GM23248 (cell line): ENCODE results near the gene MORN1. TPM values are rescaled to one million over a fixed set of nuclear protein-coding genes. Genes with fewer than 3 reads are reported as not detected.

Experiments
- DNase-seq: peaks from one replicate; pipeline ENCODE4 v3.0.0-alpha.2; 2015
- H2AFZ ChIP-seq: fragments of 200-600 bp; sonication (generic); 2 replicates; pipeline ENCODE4 v1.6.1; 2016; ENCODE audit warnings: antibody characterized with exemption
- H3F3A ChIP-seq: fragments of 200-600 bp; sonication (generic); 2 replicates; pipeline ENCODE4 v1.6.1; 2016; ENCODE audit warnings: mild to moderate bottlenecking, antibody characterized with exemption, mixed run types; ENCODE audit not compliant: insufficient read depth
- H3K27ac ChIP-seq: fragments of 200-600 bp; sonication (generic); 2 replicates; pipeline ENCODE4 v1.5.1; 2016; ENCODE audit warnings: mild to moderate bottlenecking
- H3K27me3 ChIP-seq: fragments of 200-600 bp; sonication (generic); replicated peaks from 2 replicates; pipeline ENCODE4 v1.6.1; 2016; ENCODE audit warnings: mild to moderate bottlenecking; ENCODE audit not compliant: insufficient read depth
- H3K36me3 ChIP-seq: fragments of 200-600 bp; sonication (generic); 2 replicates; pipeline ENCODE4 v1.6.1; 2016; ENCODE audit warnings: low read depth, mild to moderate bottlenecking
- H3K4me1 ChIP-seq: fragments of 200-600 bp; sonication (generic); 2 replicates; pipeline ENCODE4 v1.6.1; 2016; ENCODE audit warnings: mild to moderate bottlenecking; ENCODE audit not compliant: insufficient read depth
- H3K4me2 ChIP-seq: fragments of 200-600 bp; sonication (generic); one replicate; pipeline ENCODE4 v1.6.1; 2016; ENCODE audit warnings: mild to moderate bottlenecking; ENCODE audit not compliant: unreplicated experiment
- H3K4me3 ChIP-seq: fragments of 200-600 bp; sonication (generic); 2 replicates; pipeline ENCODE4 v1.5.1; 2016; ENCODE audit warnings: mild to moderate bottlenecking
- H3K79me2 ChIP-seq: fragments of 200-600 bp; sonication (generic); 2 replicates; pipeline ENCODE4 v1.6.1; 2016; ENCODE audit warnings: mild to moderate bottlenecking; ENCODE audit not compliant: insufficient read depth
- H3K9ac ChIP-seq: fragments of 200-600 bp; sonication (generic); 2 replicates; pipeline ENCODE4 v1.6.1; 2016; ENCODE audit warnings: mild to moderate bottlenecking
- H3K9me2 ChIP-seq: fragments of 200-600 bp; sonication (generic); 2 replicates; pipeline ENCODE4 v1.6.1; 2016; ENCODE audit warnings: mixed run types, mild to moderate bottlenecking, moderate library complexity; ENCODE audit not compliant: insufficient read depth
- H3K9me3 ChIP-seq: fragments of 200-600 bp; sonication (generic); one replicate; pipeline ENCODE4 v1.6.1; 2017; ENCODE audit warnings: low read depth
- H4K20me1 ChIP-seq: fragments of 200-600 bp; sonication (generic); 2 replicates; pipeline ENCODE4 v1.6.0; 2016; ENCODE audit not compliant: insufficient read depth
- EZH2 ChIP-seq: fragments of 200-600 bp; sonication (generic); IDR thresholded peaks from 2 replicates; pipeline ENCODE4 v1.6.1; 2018; ENCODE audit warnings: antibody characterized with exemption, mild to moderate bottlenecking; ENCODE audit not compliant: insufficient read depth, poor library complexity, severe bottlenecking
- EZH2phosphoT487 ChIP-seq: fragments of 200-600 bp; sonication (generic); IDR thresholded peaks from 2 replicates; pipeline ENCODE4 v1.6.1; 2018; ENCODE audit warnings: antibody characterized with exemption, moderate library complexity, mild to moderate bottlenecking, low read depth; ENCODE audit not compliant: insufficient read depth
- WGBS, 2 experiments: methylation state at CpG; one replicate each; pipeline ENCODE4 v1.1.6; 2015 to 2017; ENCODE audit warnings: low lambda C conversion rate in 2 of 2, low coverage in 1 of 2; ENCODE audit errors: missing lambda C conversion rate in 2 of 2; 5-methylcytosine and 5-hydroxymethylcytosine counted together
- in situ Hi-C: fragments of 300-500 bp; cut with MboI; formaldehyde crosslinking; loops from 2 replicates; pipeline ENCODE4 v1.15.0; 2020
- polyA plus RNA-seq: library from polyadenylated mRNA; unstranded; fragments of >200 nt; fragmentation: Nextera tagmentation; extraction: Ambion mirVana; gene quantifications from 2 replicates; pipeline ENCODE4 v1.2.1, GENCODE V29; 2016
- total RNA-seq: library from RNA; depleted of rRNA; stranded (reverse); fragments of >200 nt; shearing (Covaris generic); gene quantifications from 2 replicates; pipeline ENCODE4 v1.2.3, GENCODE V29; 2014

The MORN1 gene
- total and polyA plus RNA-seq, 2 experiments from 2014 or later: 7.2 to 8.8 TPM

- no peaks in the 10 kb centered on the region for H3K9me3 ChIP-seq
These were observed 43.7 kb upstream of the MORN1 start for GRCh38 chr1:2435091-2435490.

GRCh38 chr1:2433936-2434655, 42.7 kb upstream of the MORN1 start:
- no peak for DNase-seq
- Histone ChIP-seq H3K4me2 (no peak overlapping the region), H3K9me2 (no peaks in the 10 kb centered on the region), H3K27me3 (peaks cover 15% of the 10 kb centered on the region), H3K4me1 (no peaks in the 10 kb centered on the region), H3K4me3 (no peak overlapping the region), H3K27ac (no peak overlapping the region), H3K79me2 (no peaks in the 10 kb centered on the region), H2AFZ (no peak overlapping the region), H3K36me3 (no peaks in the 10 kb centered on the region), H3K9me3 (no peaks in the 10 kb centered on the region), H4K20me1 (no peaks in the 10 kb centered on the region), H3K9ac (no peak overlapping the region), H3F3A (no peaks in the 10 kb centered on the region)
- in situ Hi-C loops: no loop called here
- WGBS, 2 experiments: 60 to 63% methylated on average over 28 to 34 of the region's 34 CpGs
- no peak for TF ChIP-seq EZH2
- no peak for TF ChIP-seq EZH2phosphoT487

More at GRCh38 chr1:2435091-2435490, 43.7 kb upstream of the MORN1 start:
- no peaks in the 10 kb centered on the region for H3K79me2 ChIP-seq
- H3K4me2 ChIP-seq: no peak overlapping the region
- H3K4me3 ChIP-seq: no peak overlapping the region
- peaks cover 15% of the 10 kb centered on the region for H3K27me3 ChIP-seq
- H3K36me3 ChIP-seq: no peaks in the 10 kb centered on the region
- DNase-seq: no peak
- H3K27ac ChIP-seq: no peak overlapping the region
- no peaks in the 10 kb centered on the region for H3K9me2 ChIP-seq
- in situ Hi-C loops: no loop called here
- no peaks in the 10 kb centered on the region for H3F3A ChIP-seq
- no peak overlapping the region for H2AFZ ChIP-seq
- TF ChIP-seq EZH2 (no peak), EZH2phosphoT487 (no peak)
- H4K20me1 ChIP-seq: no peaks in the 10 kb centered on the region
- no peak overlapping the region for H3K9ac ChIP-seq
- WGBS, 2 experiments: 6 to 35% methylated on average over 6 to 9 of the region's 9 CpGs
- no peaks in the 10 kb centered on the region for H3K4me1 ChIP-seq

- Histone ChIP-seq H4K20me1 (no peaks in the 10 kb centered on the region), H3K9me3 (no peaks in the 10 kb centered on the region), H3K9me2 (no peaks in the 10 kb centered on the region), H3K36me3 (no peaks in the 10 kb centered on the region), H3K4me1 (no peaks in the 10 kb centered on the region), H3K4me3 (no peak overlapping the region), H3K27me3 (peaks cover 15% of the 10 kb centered on the region), H3F3A (no peaks in the 10 kb centered on the region), H2AFZ (no peak overlapping the region), H3K27ac (no peak overlapping the region), H3K79me2 (no peaks in the 10 kb centered on the region), H3K4me2 (no peak overlapping the region), H3K9ac (no peak overlapping the region)
- in situ Hi-C loops: no loop called here
- 27 to 28% methylated on average over 13 of the region's 13 CpGs for WGBS, 2 experiments
- no peak for DNase-seq
- TF ChIP-seq EZH2phosphoT487: no peak
- no peak for TF ChIP-seq EZH2
These were observed 41.8 kb upstream of the MORN1 start for GRCh38 chr1:2433196-2433595.

GRCh38 chr1:2432441-2432844, 41.1 kb upstream of the MORN1 start:
- no peak for DNase-seq
- no peaks in the 10 kb centered on the region for H3K36me3 ChIP-seq
- no peaks in the 10 kb centered on the region for H3K4me1 ChIP-seq
- H4K20me1 ChIP-seq: no peaks in the 10 kb centered on the region
- H3K27me3 ChIP-seq: peaks cover 15% of the 10 kb centered on the region
- H3K9me2 ChIP-seq: no peaks in the 10 kb centered on the region
- no peaks in the 10 kb centered on the region for H3K9me3 ChIP-seq
- no peak overlapping the region for H3K27ac ChIP-seq
- 5 to 6% methylated on average over 16 of the region's 16 CpGs for WGBS, 2 experiments
- no peak overlapping the region for H2AFZ ChIP-seq
- no peaks in the 10 kb centered on the region for H3K79me2 ChIP-seq
- no peaks in the 10 kb centered on the region for H3F3A ChIP-seq
- H3K4me2 ChIP-seq: no peak overlapping the region
- H3K4me3 ChIP-seq: no peak overlapping the region
- in situ Hi-C loops: no loop called here
- TF ChIP-seq EZH2phosphoT487 (no peak), EZH2 (no peak)
- no peak overlapping the region for H3K9ac ChIP-seq

- no peaks in the 10 kb centered on the region for H3K4me1 ChIP-seq
- no peak overlapping the region for H3K9ac ChIP-seq
- no peak overlapping the region for H3K27ac ChIP-seq
- WGBS, 2 experiments: 33 to 37% methylated on average over 9 to 10 of the region's 10 CpGs
- H3K9me3 ChIP-seq: no peaks in the 10 kb centered on the region
- no peaks in the 10 kb centered on the region for H3K79me2 ChIP-seq
- in situ Hi-C loops: no loop called here
- no peaks in the 10 kb centered on the region for H4K20me1 ChIP-seq
- no peaks in the 10 kb centered on the region for H3K36me3 ChIP-seq
- no peaks in the 10 kb centered on the region for H3K9me2 ChIP-seq
- no peak for TF ChIP-seq EZH2phosphoT487
- no peak for TF ChIP-seq EZH2
- H2AFZ ChIP-seq: no peak overlapping the region
- DNase-seq: no peak
- H3K27me3 ChIP-seq: peaks cover 15% of the 10 kb centered on the region
- no peak overlapping the region for H3K4me2 ChIP-seq
- H3K4me3 ChIP-seq: no peak overlapping the region
- H3F3A ChIP-seq: no peaks in the 10 kb centered on the region
These were observed 40.2 kb upstream of the MORN1 start for GRCh38 chr1:2431518-2431917.
